GM23338 (cell line): Measurements from ENCODE around the gene SIRT7.

ENCODE experiments used
- CREB1 ChIP-seq: fragments of 250-450 bp; sonication (Bioruptor Pico); IDR thresholded peaks from 2 replicates; pipeline ENCODE4 v1.5.0; 2020; ENCODE audit warnings: low read depth, mild to moderate bottlenecking, moderate library complexity
- ETS1 ChIP-seq: IDR thresholded peaks from 2 replicates; pipeline ENCODE4 v1.6.1; 2016; ENCODE audit warnings: antibody characterized with exemption
- EZH2 ChIP-seq: fragments of 200-600 bp; sonication (generic); IDR thresholded peaks from one replicate; pipeline ENCODE4 v1.8.0; 2017; ENCODE audit warnings: antibody characterized with exemption, mild to moderate bottlenecking, low read depth; ENCODE audit not compliant: unreplicated experiment
- EZH2phosphoT487 ChIP-seq: fragments of 200-600 bp; sonication (generic); IDR thresholded peaks from one replicate; pipeline ENCODE4 v1.8.1; 2018; ENCODE audit warnings: antibody characterized with exemption; ENCODE audit not compliant: unreplicated experiment
- JUNB ChIP-seq: IDR thresholded peaks from one replicate; pipeline ENCODE4 v1.6.1; 2016; ENCODE audit warnings: antibody characterized with exemption; ENCODE audit not compliant: unreplicated experiment
- NANOG ChIP-seq: IDR thresholded peaks from 2 replicates; pipeline ENCODE4 v1.6.1; 2016; ENCODE audit warnings: antibody characterized with exemption, borderline replicate concordance
- POLR2AphosphoS5 ChIP-seq: IDR thresholded peaks from 2 replicates; pipeline ENCODE4 v1.6.1; 2016; ENCODE audit warnings: antibody characterized with exemption, low read depth
- TF ChIP-seq, protein P1 (sequence below), 2 experiments: fragments of 200-600 bp in 1 of 2; sonication (generic) in 1 of 2; conservative IDR thresholded peaks; 2 replicates each; pipeline versions ENCODE4 v1.5.1 to v1.6.1; 2016 to 2017; ENCODE audit warnings: antibody characterized with exemption in 2 of 2, low read depth in 2 of 2, mild to moderate bottlenecking in 2 of 2, moderate library complexity in 1 of 2
- TF ChIP-seq, protein P2 (sequence below): IDR thresholded peaks from one replicate; pipeline ENCODE4 v1.6.1; 2018; ENCODE audit warnings: antibody characterized with exemption; ENCODE audit not compliant: unreplicated experiment

DNA sequence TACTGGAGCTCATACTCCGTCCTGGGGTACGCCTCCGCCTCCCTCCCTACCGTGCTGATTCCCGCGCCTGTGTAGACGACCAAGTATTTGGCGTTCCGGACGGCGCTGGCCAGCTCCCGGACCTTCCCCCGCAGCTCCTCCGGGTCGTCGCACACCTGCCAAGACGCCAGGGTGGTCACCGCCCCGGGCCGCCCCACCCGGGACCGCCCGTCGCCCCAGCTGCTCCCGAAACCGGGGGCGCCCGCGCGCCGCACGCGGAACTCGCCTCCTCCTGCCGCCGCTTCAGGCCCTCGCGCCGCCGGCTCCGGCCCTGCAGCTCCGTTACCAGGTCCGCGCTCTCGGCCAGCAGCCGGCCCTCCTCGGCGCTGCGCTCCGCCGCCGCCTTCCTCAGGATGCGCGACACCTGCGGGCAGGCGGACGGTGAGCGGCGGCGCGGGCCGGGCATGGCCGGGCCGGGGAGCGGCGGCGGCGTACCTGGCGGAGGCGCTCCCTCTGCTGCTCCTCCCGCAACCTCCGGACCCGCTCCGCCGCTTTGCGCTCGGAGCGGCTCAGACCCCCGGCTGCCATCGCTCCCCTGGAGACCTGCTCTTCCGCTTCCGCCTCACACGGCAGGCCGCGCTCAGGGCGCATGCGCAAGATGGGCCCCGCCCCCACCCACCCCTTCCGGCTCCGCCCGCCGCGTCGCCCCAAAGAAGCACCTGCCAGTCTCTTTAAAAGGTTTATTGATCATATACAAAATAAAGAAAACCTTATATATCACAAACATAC is at the start of gene SIRT7:
- TF ChIP-seq, protein P1, sequence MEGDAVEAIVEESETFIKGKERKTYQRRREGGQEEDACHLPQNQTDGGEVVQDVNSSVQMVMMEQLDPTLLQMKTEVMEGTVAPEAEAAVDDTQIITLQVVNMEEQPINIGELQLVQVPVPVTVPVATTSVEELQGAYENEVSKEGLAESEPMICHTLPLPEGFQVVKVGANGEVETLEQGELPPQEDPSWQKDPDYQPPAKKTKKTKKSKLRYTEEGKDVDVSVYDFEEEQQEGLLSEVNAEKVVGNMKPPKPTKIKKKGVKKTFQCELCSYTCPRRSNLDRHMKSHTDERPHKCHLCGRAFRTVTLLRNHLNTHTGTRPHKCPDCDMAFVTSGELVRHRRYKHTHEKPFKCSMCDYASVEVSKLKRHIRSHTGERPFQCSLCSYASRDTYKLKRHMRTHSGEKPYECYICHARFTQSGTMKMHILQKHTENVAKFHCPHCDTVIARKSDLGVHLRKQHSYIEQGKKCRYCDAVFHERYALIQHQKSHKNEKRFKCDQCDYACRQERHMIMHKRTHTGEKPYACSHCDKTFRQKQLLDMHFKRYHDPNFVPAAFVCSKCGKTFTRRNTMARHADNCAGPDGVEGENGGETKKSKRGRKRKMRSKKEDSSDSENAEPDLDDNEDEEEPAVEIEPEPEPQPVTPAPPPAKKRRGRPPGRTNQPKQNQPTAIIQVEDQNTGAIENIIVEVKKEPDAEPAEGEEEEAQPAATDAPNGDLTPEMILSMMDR (conservative IDR thresholded peaks at IDR 0.05; ENCODE audit: low read depth in 2 of 2) = no peak
- peak; percentile 78 for TF ChIP-seq POLR2AphosphoS5
- no peak for TF ChIP-seq EZH2phosphoT487
- no peak for TF ChIP-seq EZH2
- TF ChIP-seq, protein P2, sequence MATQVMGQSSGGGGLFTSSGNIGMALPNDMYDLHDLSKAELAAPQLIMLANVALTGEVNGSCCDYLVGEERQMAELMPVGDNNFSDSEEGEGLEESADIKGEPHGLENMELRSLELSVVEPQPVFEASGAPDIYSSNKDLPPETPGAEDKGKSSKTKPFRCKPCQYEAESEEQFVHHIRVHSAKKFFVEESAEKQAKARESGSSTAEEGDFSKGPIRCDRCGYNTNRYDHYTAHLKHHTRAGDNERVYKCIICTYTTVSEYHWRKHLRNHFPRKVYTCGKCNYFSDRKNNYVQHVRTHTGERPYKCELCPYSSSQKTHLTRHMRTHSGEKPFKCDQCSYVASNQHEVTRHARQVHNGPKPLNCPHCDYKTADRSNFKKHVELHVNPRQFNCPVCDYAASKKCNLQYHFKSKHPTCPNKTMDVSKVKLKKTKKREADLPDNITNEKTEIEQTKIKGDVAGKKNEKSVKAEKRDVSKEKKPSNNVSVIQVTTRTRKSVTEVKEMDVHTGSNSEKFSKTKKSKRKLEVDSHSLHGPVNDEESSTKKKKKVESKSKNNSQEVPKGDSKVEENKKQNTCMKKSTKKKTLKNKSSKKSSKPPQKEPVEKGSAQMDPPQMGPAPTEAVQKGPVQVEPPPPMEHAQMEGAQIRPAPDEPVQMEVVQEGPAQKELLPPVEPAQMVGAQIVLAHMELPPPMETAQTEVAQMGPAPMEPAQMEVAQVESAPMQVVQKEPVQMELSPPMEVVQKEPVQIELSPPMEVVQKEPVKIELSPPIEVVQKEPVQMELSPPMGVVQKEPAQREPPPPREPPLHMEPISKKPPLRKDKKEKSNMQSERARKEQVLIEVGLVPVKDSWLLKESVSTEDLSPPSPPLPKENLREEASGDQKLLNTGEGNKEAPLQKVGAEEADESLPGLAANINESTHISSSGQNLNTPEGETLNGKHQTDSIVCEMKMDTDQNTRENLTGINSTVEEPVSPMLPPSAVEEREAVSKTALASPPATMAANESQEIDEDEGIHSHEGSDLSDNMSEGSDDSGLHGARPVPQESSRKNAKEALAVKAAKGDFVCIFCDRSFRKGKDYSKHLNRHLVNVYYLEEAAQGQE = no peak
- no peak for TF ChIP-seq JUNB
- TF ChIP-seq CREB1 = no peak
- TF ChIP-seq NANOG = no peak
- peak; percentile 17; the same call in 1 of the 2 replicates for TF ChIP-seq ETS1
